Upper lobe of left lung (tissue), 4 donors: Measurements from ENCODE around the gene CPTP.

Source experiments
- EP300 ChIP-seq, 4 donors: sonication (generic); formaldehyde crosslinking; IDR thresholded peaks; one replicate each; pipeline ENCODE4 v1.5.1; 2017; ENCODE audit warnings: antibody characterized with exemption in 4 of 4, control low read depth in 2 of 4
- POLR2A ChIP-seq, 4 donors: fragments of 450-650 bp; IDR thresholded peaks; one replicate each; pipeline ENCODE4 v1.5.1; 2016 to 2017; ENCODE audit warnings: antibody characterized with exemption in 4 of 4, mild to moderate bottlenecking in 2 of 4
- TF ChIP-seq, protein P1 (sequence below), 6 experiments: fragments of 450-650 bp in 4 of 6; fragments of 200-600 bp in 2 of 6; sonication (generic) in 2 of 6; IDR thresholded peaks; one replicate each; pipeline ENCODE4 v1.5.1; 2016 to 2019; ENCODE audit warnings: antibody characterized with exemption in 6 of 6

DNA sequence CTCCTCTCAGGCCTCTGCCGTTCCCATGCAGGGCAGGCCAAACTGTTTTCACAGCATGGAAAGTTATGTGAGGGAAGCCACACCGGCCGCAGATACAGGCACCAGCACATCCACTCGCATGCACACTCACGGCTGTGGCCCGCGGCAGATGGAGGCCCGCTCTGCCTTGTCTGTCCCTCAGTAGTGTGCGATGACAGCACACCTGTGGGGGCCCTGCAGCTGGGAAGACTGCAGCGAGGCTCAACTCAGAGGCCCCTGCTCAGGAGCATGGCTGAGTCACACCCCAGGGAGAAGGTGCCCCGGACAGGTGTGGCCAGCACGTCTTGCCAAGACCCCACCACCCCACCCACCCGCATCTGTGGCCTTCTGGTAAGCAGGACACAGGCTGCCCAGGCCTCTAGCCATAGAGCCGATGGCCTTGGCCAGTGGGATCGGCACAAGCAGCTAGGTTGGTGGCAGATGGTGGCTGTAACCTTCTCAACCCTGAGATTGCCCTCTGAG lies 49.6 kb upstream of the CPTP start:
- TF ChIP-seq EP300 (IDR thresholded peaks at IDR 0.05) (no peak), POLR2A (IDR thresholded peaks at IDR 0.05) (no peak)
- TF ChIP-seq, protein P1, sequence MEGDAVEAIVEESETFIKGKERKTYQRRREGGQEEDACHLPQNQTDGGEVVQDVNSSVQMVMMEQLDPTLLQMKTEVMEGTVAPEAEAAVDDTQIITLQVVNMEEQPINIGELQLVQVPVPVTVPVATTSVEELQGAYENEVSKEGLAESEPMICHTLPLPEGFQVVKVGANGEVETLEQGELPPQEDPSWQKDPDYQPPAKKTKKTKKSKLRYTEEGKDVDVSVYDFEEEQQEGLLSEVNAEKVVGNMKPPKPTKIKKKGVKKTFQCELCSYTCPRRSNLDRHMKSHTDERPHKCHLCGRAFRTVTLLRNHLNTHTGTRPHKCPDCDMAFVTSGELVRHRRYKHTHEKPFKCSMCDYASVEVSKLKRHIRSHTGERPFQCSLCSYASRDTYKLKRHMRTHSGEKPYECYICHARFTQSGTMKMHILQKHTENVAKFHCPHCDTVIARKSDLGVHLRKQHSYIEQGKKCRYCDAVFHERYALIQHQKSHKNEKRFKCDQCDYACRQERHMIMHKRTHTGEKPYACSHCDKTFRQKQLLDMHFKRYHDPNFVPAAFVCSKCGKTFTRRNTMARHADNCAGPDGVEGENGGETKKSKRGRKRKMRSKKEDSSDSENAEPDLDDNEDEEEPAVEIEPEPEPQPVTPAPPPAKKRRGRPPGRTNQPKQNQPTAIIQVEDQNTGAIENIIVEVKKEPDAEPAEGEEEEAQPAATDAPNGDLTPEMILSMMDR (IDR thresholded peaks at IDR 0.05), result no peak
